Measurements from ENCODE around the gene EFR3B. TPM values are rescaled to one million over a fixed set of nuclear protein-coding genes. Genes with fewer than 3 reads are reported as not detected.
"Not testable (repeated sequence)": the region's sequence is repeated elsewhere in the genome, so short reads cannot be mapped to it uniquely, and the experiment has no call there.

The EFR3B gene, protein sequence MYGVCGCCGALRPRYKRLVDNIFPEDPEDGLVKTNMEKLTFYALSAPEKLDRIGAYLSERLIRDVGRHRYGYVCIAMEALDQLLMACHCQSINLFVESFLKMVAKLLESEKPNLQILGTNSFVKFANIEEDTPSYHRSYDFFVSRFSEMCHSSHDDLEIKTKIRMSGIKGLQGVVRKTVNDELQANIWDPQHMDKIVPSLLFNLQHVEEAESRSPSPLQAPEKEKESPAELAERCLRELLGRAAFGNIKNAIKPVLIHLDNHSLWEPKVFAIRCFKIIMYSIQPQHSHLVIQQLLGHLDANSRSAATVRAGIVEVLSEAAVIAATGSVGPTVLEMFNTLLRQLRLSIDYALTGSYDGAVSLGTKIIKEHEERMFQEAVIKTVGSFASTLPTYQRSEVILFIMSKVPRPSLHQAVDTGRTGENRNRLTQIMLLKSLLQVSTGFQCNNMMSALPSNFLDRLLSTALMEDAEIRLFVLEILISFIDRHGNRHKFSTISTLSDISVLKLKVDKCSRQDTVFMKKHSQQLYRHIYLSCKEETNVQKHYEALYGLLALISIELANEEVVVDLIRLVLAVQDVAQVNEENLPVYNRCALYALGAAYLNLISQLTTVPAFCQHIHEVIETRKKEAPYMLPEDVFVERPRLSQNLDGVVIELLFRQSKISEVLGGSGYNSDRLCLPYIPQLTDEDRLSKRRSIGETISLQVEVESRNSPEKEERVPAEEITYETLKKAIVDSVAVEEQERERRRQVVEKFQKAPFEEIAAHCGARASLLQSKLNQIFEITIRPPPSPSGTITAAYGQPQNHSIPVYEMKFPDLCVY
- 0.09 TPM in 2 replicates for total RNA-seq

- intact Hi-C loops (cut with micrococcal nuclease): loop anchor here (1.0 to 5.0 kb wide), 4 partner anchors 70 to 249 kb away; partner anchors contain the start of genes CENPO and PTRHD1
Observed at GRCh38 chr2:25041928-25042320, at the start of gene EFR3B. Gene EFR3B (plus strand): TSS chr2:25042076. CDS start chr2:25042313, 237 bp downstream.

- intact Hi-C loops (cut with micrococcal nuclease): no loop called here
Observed at GRCh38 chr2:24993406-24994145, 48.3 kb upstream of the EFR3B start.

- intact Hi-C loops (cut with micrococcal nuclease): no loop called here
Observed at GRCh38 chr2:24994146-24994724, 47.6 kb upstream of the EFR3B start.

DNA sequence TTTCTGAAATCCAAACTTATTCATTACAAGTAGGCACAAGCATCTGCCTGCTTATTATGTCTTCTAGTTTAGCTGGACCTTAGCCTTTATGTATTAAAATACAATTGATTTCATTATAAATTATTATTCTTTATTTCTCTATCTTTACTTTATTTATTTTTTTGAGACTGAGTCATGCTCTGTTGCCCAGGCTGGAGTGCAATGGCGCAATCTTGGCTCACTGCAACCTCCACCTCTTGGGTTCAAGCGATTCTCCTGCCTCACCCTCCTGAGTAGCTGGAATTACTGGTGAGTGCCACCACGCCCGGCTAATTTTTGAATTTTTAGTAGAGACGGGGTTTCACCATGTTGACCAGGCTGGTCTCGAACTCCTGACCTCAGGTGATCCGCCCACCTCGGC is 42.8 kb upstream of the EFR3B start:
- intact Hi-C loops (cut with micrococcal nuclease): not testable (repeated sequence)

DNA sequence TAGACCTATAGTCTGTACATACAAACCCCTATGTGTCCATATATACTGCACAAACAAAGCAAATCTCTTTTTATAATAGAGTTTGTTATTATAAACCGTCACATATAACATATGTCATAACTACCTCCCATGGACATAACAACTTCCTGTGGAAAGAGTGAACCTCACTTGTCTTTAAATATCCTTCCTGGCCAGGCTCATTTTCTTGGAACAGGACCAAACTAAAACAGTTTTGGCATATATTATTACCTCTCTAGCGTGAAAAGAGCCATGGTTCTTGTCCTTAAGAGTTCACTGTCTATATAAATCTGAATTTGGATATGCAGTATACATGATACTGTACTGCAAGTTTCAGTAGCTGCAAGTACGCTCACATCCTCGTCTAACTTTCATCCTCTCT is 41.8 kb upstream of the EFR3B start:
- intact Hi-C loops (cut with micrococcal nuclease): no loop called here

DNA sequence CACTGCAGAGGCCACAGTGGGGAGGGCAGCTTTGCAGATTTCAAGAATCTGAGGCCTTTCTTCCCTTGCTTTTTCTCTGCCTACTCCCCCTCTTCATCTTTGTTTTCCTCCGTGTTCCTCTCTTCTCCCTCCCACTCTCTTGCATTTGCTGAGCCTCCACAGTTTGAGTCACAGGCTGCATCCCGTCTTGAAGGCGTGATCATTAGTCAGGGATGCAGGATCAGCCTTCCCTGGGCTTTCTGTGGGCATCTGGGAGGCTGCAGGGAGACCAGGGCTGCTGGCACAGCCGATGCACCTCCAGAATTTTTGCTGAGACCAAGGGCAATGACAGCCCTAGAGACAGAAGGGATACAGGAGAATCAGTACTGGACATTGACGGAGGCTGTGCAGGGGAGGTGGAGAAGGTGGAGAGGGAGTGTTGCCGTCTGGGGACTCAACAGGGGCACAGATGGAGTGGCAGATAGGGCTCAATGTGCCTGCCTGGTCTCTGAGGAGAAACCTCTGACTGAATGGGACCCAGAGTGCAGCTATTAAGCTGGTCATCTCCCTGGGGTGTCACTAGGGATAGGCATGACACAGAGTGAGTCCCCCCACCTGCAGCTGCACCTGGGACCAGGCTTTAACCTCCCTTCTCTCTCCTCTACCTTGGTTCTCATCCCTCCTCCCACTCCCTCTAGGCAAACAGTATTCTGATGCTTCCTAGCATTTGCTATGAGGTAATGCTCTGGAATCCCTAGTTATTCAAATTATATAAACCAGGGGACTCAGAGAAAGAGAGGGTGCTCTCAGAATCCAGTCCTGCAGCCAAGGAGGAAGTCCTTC is 41.2 kb upstream of the EFR3B start:
- intact Hi-C loops (cut with micrococcal nuclease): no loop called here

- intact Hi-C loops (cut with micrococcal nuclease): no loop called here
Observed at GRCh38 chr2:25001325-25001637, 40.6 kb upstream of the EFR3B start.

GRCh38 chr2:25002066-25002465 is 39.8 kb upstream of the EFR3B start:
- intact Hi-C loops (cut with micrococcal nuclease): no loop called here

DNA sequence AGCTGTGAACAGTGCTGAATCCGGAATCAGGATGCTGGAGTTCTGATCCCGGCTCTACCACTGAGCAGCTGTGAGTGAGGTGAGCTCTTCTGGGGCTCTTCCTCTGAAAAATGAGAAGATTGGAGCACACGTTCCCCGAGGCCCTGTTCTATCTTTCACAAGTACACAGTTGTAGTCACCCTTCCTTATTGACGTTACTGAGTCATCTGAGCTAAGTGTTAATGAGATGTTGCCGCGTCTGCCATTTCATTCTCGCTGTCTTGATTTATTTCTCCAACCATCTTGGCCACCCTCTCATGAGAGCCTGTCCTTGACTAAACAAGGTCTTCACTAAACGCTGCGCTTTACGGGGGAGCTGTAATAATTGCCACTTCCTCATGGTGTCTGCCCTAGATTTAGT is 31.9 kb upstream of the EFR3B start:
- intact Hi-C loops (cut with micrococcal nuclease): no loop called here

- intact Hi-C loops (cut with micrococcal nuclease): not testable (repeated sequence)
Observed at GRCh38 chr2:25011342-25011741, 30.5 kb upstream of the EFR3B start.

DNA sequence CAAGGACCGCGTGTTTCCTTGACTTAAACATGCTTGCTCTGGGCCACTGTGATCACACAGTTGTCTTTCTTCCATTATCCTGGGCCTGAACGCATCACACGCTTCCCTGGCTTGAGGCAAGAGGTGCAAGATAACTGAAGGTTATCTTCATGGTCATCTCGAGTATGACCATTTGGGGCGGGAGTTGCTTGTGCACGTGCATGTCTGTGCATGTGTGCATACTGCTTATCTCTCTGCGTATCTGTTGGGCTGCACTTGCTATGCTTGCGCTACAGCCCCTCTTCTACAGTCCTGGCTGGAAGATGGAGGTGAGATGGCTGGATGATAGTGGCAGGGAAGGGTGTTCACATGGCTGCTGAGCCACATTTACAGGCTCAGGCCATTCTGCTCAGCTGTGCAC is 27.2 kb upstream of the EFR3B start:
- intact Hi-C loops (cut with micrococcal nuclease): no loop called here

DNA sequence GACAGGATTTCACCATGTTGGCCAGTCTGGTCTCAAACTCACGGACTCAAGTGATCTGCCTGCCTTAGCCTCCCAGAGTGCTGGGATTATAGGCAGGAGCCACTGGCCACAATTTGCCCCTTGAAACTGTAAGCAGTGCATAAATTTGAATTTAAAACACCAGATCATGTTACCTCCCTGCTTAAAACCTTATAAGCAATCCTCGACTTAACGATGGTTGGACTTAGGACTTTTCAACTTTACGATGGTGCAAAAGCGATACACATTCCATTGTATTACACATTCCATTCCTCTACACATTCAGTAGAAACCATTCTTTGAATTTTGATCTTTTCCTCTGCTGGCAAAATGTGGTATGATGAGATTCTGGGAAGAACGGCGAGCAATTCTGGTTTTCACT is 23.2 kb upstream of the EFR3B start:
- intact Hi-C loops (cut with micrococcal nuclease): no loop called here

- intact Hi-C loops (cut with micrococcal nuclease): no loop called here
Observed at GRCh38 chr2:25021791-25022362, 20.0 kb upstream of the EFR3B start.

DNA sequence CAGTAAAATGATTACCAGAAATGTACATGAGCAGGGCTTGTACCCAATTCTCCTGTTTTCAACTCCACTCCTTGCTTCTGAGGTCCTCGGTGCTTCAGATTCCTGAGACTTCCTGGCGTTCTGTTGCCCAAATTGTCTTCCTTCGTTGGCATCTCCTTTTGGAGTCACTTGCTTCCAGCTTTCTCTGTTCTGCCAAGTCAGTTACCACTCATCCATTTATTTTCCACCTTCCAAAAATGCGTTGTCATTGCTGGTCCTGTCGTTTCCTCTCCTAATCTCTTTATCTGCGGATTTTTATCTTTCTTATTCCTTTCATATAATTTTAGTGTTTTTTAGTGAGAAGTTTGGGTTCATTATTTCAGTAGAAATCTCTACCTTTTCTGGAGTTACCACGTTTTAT is 18.5 kb upstream of the EFR3B start:
- intact Hi-C loops (cut with micrococcal nuclease): no loop called here

GRCh38 chr2:25025229-25026007 is 16.5 kb upstream of the EFR3B start:
- intact Hi-C loops (cut with micrococcal nuclease): no loop called here

DNA sequence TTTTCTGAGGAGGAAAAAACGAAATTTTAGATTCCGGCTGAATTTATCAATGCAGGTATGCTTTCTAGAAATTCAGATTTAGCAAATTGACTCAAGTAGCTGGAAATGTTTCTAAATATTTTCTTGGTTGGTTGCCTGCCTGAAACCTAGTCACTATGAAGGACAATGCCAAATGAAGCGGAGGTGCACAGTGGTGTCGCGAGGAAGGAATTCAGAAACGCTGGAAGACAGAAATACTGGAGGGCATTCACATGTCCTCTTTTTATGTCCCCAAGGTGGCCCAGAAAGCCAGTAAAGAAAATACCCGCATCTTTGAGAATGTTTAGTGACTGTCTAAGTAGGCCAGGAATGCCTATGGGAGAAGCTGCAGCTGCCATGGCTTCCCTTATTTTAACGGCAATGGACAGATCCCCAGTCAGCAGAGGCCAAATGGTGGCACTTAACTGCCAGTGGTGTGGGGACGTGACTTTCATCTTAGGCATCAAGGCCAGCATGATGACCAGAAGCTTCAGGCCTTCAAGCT is 15.8 kb upstream of the EFR3B start:
- intact Hi-C loops (cut with micrococcal nuclease): no loop called here

DNA sequence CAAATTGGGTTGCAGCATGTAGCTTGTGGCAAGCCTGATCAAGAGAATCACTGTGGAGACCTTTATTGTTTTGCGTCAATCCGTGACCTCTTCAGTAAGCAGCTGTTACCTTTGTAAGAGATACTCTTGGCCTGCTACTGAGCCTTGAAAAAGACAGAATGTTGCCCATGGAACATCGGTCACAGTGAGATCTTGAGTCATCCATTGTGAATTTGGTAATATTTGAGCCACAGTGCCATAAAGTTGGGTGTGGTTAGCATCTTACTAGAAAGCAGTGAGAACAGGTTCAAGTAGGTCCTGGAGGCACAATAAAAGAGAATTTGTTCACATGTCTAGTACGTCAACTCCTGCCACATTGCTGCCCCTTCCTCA is 12.7 kb upstream of the EFR3B start:
- intact Hi-C loops (cut with micrococcal nuclease): no loop called here

GRCh38 chr2:25030702-25031101 is 11.2 kb upstream of the EFR3B start:
- intact Hi-C loops (cut with micrococcal nuclease): no loop called here

- intact Hi-C loops (cut with micrococcal nuclease): no loop called here
Observed at GRCh38 chr2:25032094-25032493, 9.8 kb upstream of the EFR3B start.

Measured in T-helper 2 cell treated with Interferon-gamma antibody and Interleukin-4, amounts not matched to agents 100 ng/mL and 5 ng/mL, for 36 hours (primary cell).